Loucy (cell line): ENCODE data around the gene MARF1.

Experiments
- H2AFZ ChIP-seq: fragments of 200-600 bp; sonication (generic); 2 replicates; pipeline ENCODE4 v1.6.0; 2016; ENCODE audit warnings: antibody characterized with exemption, mild to moderate bottlenecking, low read length, moderate library complexity
- H3F3A ChIP-seq: fragments of 200-600 bp; 2 replicates; pipeline ENCODE4 v1.6.0; 2016; ENCODE audit warnings: antibody characterized with exemption, low read depth, mild to moderate bottlenecking
- H3K27me3 ChIP-seq: fragments of 200-600 bp; sonication (generic); 2 replicates; pipeline ENCODE4 v1.6.1; 2014; ENCODE audit warnings: low read length, mild to moderate bottlenecking; ENCODE audit not compliant: insufficient read depth, poor library complexity, severe bottlenecking
- H3K36me3 ChIP-seq: fragments of 200-600 bp; sonication (generic); 2 replicates; pipeline ENCODE4 v1.6.1; 2016; ENCODE audit warnings: low read length; ENCODE audit not compliant: insufficient read depth
- H3K4me1 ChIP-seq: fragments of 200-600 bp; sonication (generic); 2 replicates; pipeline ENCODE4 v1.5.1; 2014; ENCODE audit warnings: low read length, mild to moderate bottlenecking; ENCODE audit not compliant: insufficient read depth, poor library complexity, severe bottlenecking
- H3K4me2 ChIP-seq: fragments of 200-600 bp; sonication (generic); 2 replicates; pipeline ENCODE4 v1.6.0; 2014; ENCODE audit warnings: antibody characterized with exemption, low read length, low read depth, mild to moderate bottlenecking; ENCODE audit not compliant: poor library complexity, severe bottlenecking
- H3K4me3 ChIP-seq: fragments of 200-600 bp; sonication (generic); 2 replicates; pipeline ENCODE4 v1.5.1; 2014; ENCODE audit warnings: low read length, mild to moderate bottlenecking, mixed read lengths; ENCODE audit not compliant: poor library complexity, severe bottlenecking
- H3K79me2 ChIP-seq: fragments of 200-600 bp; sonication (generic); 2 replicates; pipeline ENCODE4 v1.6.1; 2014; ENCODE audit warnings: low read length; ENCODE audit not compliant: insufficient read depth
- H3K9ac ChIP-seq: fragments of 200-600 bp; sonication (generic); 2 replicates; pipeline ENCODE4 v1.6.0; 2014; ENCODE audit warnings: mild to moderate bottlenecking, low read depth, low read length, moderate library complexity; ENCODE audit not compliant: poor library complexity, severe bottlenecking
- H3K9me2 ChIP-seq: fragments of 200-600 bp; sonication (generic); replicated peaks from 2 replicates; pipeline ENCODE4 v1.6.1; 2016; ENCODE audit warnings: low read depth, low read length, mixed read lengths
- H3K9me3 ChIP-seq: fragments of 200-600 bp; sonication (generic); 2 replicates; pipeline ENCODE4 v1.6.1; 2014; ENCODE audit warnings: mild to moderate bottlenecking, antibody characterized with exemption, low read length, low read depth; ENCODE audit not compliant: insufficient read depth
- H4K20me1 ChIP-seq: fragments of 200-600 bp; sonication (generic); 2 replicates; pipeline ENCODE4 v1.6.0; 2014; ENCODE audit warnings: antibody characterized with exemption, low read length, mild to moderate bottlenecking; ENCODE audit not compliant: insufficient read depth, poor library complexity, severe bottlenecking
- EZH2phosphoT487 ChIP-seq: fragments of 200-600 bp; IDR thresholded peaks from 2 replicates; pipeline ENCODE4 v1.6.1; 2018; ENCODE audit warnings: antibody characterized with exemption, mild to moderate bottlenecking, moderate library complexity, borderline replicate concordance
- TF ChIP-seq, protein P1 (sequence below): fragments of 200-600 bp; sonication (generic); conservative IDR thresholded peaks from 2 replicates; pipeline ENCODE4 v1.5.1; 2014; ENCODE audit warnings: mild to moderate bottlenecking, antibody characterized with exemption, low read length

MARF1 gene

DNA sequence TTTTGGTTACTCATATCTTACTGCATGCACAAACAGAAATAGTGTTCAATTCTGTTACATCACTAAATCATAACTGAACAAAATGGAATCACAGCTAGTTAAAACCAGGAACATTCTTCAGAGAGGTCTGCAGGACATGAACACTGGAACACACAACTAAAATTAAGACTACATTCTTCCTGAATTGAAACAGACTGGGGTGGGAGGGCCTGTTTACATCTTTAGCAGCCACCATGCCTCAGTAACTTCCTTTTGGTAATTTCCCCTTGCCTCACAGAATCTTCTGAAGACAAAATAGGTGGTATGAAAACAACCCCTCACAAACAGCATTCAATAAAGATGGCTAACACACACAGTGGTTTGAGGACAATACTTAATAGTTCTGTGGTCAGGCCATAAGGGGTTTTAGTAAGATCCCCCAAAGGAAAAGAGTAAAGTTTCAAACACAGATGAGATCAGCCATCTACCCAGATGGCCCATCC is 6.5 kb downstream of the MARF1 start:
- Histone ChIP-seq H2AFZ (no peak overlapping the region), H3K4me2 (peak overlapping the region; percentile 53), H3K9me3 (no peaks in the 10 kb centered on the region), H3K36me3 (peaks cover 33% of the 10 kb centered on the region; the same call in 1 of the 2 replicates), H3K9me2 (no peaks in the 10 kb centered on the region), H3K9ac (no peak overlapping the region), H3K27me3 (no peaks in the 10 kb centered on the region), H3K4me1 (peaks cover 20% of the 10 kb centered on the region), H3K4me3 (peak overlapping the region; percentile 3), H4K20me1 (peaks cover under 1% of the 10 kb centered on the region), H3K79me2 (peaks cover 28% of the 10 kb centered on the region), H3F3A (no peaks in the 10 kb centered on the region)
- TF ChIP-seq EZH2phosphoT487 = no peak
- TF ChIP-seq, protein P1, sequence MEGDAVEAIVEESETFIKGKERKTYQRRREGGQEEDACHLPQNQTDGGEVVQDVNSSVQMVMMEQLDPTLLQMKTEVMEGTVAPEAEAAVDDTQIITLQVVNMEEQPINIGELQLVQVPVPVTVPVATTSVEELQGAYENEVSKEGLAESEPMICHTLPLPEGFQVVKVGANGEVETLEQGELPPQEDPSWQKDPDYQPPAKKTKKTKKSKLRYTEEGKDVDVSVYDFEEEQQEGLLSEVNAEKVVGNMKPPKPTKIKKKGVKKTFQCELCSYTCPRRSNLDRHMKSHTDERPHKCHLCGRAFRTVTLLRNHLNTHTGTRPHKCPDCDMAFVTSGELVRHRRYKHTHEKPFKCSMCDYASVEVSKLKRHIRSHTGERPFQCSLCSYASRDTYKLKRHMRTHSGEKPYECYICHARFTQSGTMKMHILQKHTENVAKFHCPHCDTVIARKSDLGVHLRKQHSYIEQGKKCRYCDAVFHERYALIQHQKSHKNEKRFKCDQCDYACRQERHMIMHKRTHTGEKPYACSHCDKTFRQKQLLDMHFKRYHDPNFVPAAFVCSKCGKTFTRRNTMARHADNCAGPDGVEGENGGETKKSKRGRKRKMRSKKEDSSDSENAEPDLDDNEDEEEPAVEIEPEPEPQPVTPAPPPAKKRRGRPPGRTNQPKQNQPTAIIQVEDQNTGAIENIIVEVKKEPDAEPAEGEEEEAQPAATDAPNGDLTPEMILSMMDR = no peak

DNA sequence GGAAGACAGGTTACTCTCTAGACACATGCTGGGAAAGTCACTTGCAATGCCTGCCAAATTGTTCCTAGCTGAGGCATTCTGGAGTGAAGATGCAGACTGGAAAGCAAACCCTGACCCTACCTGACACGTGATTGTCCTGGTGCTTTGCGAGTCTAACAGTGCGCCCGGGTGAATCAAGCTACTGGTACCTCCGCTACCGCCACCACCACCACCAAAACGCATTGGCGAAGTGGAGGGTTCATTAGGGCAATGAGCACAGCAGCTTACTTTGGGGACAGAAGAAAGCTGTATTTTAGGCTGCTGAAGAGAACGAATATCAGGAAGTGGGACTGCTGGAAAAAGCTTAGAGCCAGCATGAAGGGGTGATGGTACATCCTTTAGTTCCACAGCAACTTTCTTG is 7.0 kb downstream of the MARF1 start:
- TF ChIP-seq EZH2phosphoT487 = no peak
- peaks cover 23% of the 10 kb centered on the region for H3K79me2 ChIP-seq
- no peak overlapping the region for H3K4me3 ChIP-seq
- H3K4me2 ChIP-seq = peak overlapping the region; percentile 53
- no peak overlapping the region for H3K9ac ChIP-seq
- no peaks in the 10 kb centered on the region for H3K9me3 ChIP-seq
- H3K9me2 ChIP-seq = no peaks in the 10 kb centered on the region
- H4K20me1 ChIP-seq = no peaks in the 10 kb centered on the region
- H3K27me3 ChIP-seq = no peaks in the 10 kb centered on the region
- H3K36me3 ChIP-seq = peaks cover 33% of the 10 kb centered on the region; the same call in 1 of the 2 replicates
- peaks cover 15% of the 10 kb centered on the region for H3K4me1 ChIP-seq
- no peaks in the 10 kb centered on the region for H3F3A ChIP-seq
- H2AFZ ChIP-seq = no peak overlapping the region

DNA sequence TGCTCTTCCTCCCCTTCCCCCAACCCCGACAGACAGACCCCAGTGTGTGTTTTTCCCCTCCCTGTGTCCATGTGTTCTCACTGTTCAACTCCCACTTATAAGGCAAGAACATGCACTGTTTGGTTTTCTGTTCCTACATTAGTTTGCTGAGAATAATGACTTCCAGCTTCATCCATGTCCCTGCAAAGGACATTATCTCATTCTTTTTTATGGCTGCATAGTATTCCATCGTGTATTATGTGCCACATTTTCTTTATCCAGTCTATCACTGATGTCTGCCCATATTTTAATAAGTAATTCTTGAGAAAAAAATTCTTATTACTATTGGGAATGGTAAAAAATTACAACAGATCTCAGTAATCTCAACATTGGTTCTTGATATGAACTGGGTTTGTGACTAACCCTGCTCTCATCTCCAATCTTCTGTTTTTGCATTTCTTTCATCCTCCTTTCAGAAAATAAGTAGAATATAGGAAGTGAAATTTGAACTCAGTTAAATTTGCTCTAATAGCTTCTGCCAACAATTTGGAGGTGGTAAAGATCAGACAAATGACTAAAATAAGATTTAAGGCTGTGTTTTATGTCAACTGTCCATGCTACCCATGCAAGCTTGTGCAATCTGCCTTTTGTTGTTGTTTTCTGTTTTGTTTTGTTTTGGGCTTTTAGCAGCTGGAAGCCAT is 11.1 kb downstream of the MARF1 start:
- Histone ChIP-seq H4K20me1 (no peaks in the 10 kb centered on the region), H3K36me3 (peaks cover 28% of the 10 kb centered on the region; the same call in 1 of the 2 replicates), H3K9me3 (no peaks in the 10 kb centered on the region), H3K27me3 (no peaks in the 10 kb centered on the region), H3K9me2 (no peaks in the 10 kb centered on the region), H3K9ac (no peak overlapping the region), H2AFZ (no peak overlapping the region), H3K4me3 (no peak overlapping the region), H3K79me2 (peaks cover 8% of the 10 kb centered on the region; the same call in 1 of the 2 replicates), H3K4me2 (no peak overlapping the region), H3K4me1 (peaks cover 10% of the 10 kb centered on the region), H3F3A (no peaks in the 10 kb centered on the region)
- TF ChIP-seq EZH2phosphoT487 = no peak
- TF ChIP-seq, protein P1 = no peak
